Endothelial cell of umbilical vein (primary cell): ENCODE results near the gene LGR6. TPM values are rescaled to one million over a fixed set of nuclear protein-coding genes. Genes with fewer than 3 reads are reported as not detected.

Experiments used
- BruUV-seq: library from RNA; stranded (reverse); fragments of 400-500 nt; replicated peaks from 2 replicates; lab custom pipeline; 2021; lab: Mats Ljungman, UMichigan
- CTCF ChIA-PET: fragments of 300-600, 350-600 bp; sonication (Branson Sonifier 250); formaldehyde crosslinking; loops from one replicate; lab custom pipeline; 2021; ENCODE audit warnings: antibody characterized with exemption, inconsistent platforms; lab: Charles Lee
- POLR2A ChIA-PET: fragments of 300-600, 350-600 bp; sonication (Branson Sonifier 250); formaldehyde crosslinking; loops from one replicate; lab custom pipeline; 2021; ENCODE audit warnings: antibody characterized with exemption, inconsistent platforms; lab: Charles Lee
- DNase-seq: peaks from one replicate; pipeline ENCODE4 v3.0.0-alpha.2; 2011; ENCODE audit warnings: low read depth, low spot score
- FAIRE-seq: peaks from 2 replicates; lab custom pipeline; 2011; peaks lifted over from hg19 to GRCh38; lab: Jason Lieb, UNC
- H2AFZ ChIP-seq: 2 replicates; pipeline ENCODE4 v1.6.0; 2012; ENCODE audit warnings: low read depth, low read length, control low read depth, inconsistent platforms
- H3K27ac ChIP-seq: 2 replicates; pipeline ENCODE4 v1.5.1; 2011; ENCODE audit warnings: low read depth, mild to moderate bottlenecking, control low read depth, low read length, moderate library complexity; ENCODE audit not compliant: insufficient read depth
- H3K27me3 ChIP-seq, 2 experiments: 2 replicates each; pipeline versions ENCODE4 v1.6.0 to v1.6.1; 2011; ENCODE audit warnings: low read length in 2 of 2, mixed read lengths in 1 of 2; ENCODE audit not compliant: control insufficient read depth in 2 of 2, insufficient read depth in 2 of 2
- H3K36me3 ChIP-seq, 2 experiments: 2 replicates in 1 of 2; 3 replicates in 1 of 2; pipeline ENCODE4 v1.5.1; 2011; ENCODE audit warnings: low read length in 2 of 2, mild to moderate bottlenecking in 1 of 2, moderate library complexity in 1 of 2; ENCODE audit not compliant: control insufficient read depth in 2 of 2, insufficient read depth in 2 of 2; ENCODE audit errors: extremely low read depth in 1 of 2
- H3K4me1 ChIP-seq: 3 replicates; pipeline ENCODE4 v1.5.1; 2011; ENCODE audit warnings: mild to moderate bottlenecking, low read length; ENCODE audit not compliant: control insufficient read depth, insufficient read depth; ENCODE audit errors: extremely low read depth
- H3K4me2 ChIP-seq: 2 replicates; pipeline ENCODE4 v1.6.1; 2011; ENCODE audit warnings: low read length, control low read depth, mixed read lengths; ENCODE audit not compliant: insufficient read depth
- H3K4me3 ChIP-seq, 3 experiments: fragments of 200-600 bp in 1 of 3; sonication (generic), shearing (Covaris generic) in 1 of 3; replicated peaks in 1 of 3; 2 replicates each; pipeline ENCODE4 v1.5.1; 2011 to 2016; ENCODE audit warnings: control low read depth in 3 of 3, low read length in 3 of 3, mild to moderate bottlenecking in 2 of 3, inconsistent platforms in 1 of 3, low read depth in 1 of 3, moderate library complexity in 1 of 3; ENCODE audit not compliant: insufficient read depth in 1 of 3
- H3K79me2 ChIP-seq: 2 replicates; pipeline ENCODE4 v1.6.0; 2012; ENCODE audit warnings: low read length, inconsistent platforms; ENCODE audit not compliant: control insufficient read depth, insufficient read depth
- H3K9ac ChIP-seq: replicated peaks from 2 replicates; pipeline ENCODE3; 2011; ENCODE audit warnings: low read length, control low read depth; ENCODE audit not compliant: insufficient read depth; ENCODE audit errors: extremely low read depth
- H3K9me1 ChIP-seq: replicated peaks from 3 replicates; pipeline ENCODE4 v1.6.0; 2011; ENCODE audit warnings: mild to moderate bottlenecking, low read length; ENCODE audit not compliant: control insufficient read depth, insufficient read depth; ENCODE audit errors: extremely low read depth
- H3K9me3 ChIP-seq: replicated peaks from 2 replicates; pipeline ENCODE4 v1.5.1; 2012; ENCODE audit warnings: low read length, inconsistent platforms; ENCODE audit not compliant: control insufficient read depth, insufficient read depth
- H4K20me1 ChIP-seq: replicated peaks from 2 replicates; pipeline ENCODE3; 2011; ENCODE audit warnings: mild to moderate bottlenecking, low read length; ENCODE audit not compliant: control insufficient read depth, insufficient read depth; ENCODE audit errors: extremely low read depth
- EZH2 ChIP-seq: IDR thresholded peaks from 2 replicates; pipeline ENCODE4 v1.6.1; 2012; ENCODE audit warnings: borderline replicate concordance, low read depth, mild to moderate bottlenecking, moderate library complexity, low read length, inconsistent platforms; ENCODE audit not compliant: severe bottlenecking
- FOS ChIP-seq: IDR thresholded peaks from 2 replicates; pipeline ENCODE4 v1.6.1; 2011; ENCODE audit warnings: mild to moderate bottlenecking, low read length, moderate library complexity, borderline replicate concordance; ENCODE audit not compliant: insufficient read depth
- GATA2 ChIP-seq: IDR thresholded peaks from 2 replicates; pipeline ENCODE4 v1.7.0; 2011; ENCODE audit warnings: low read depth, mild to moderate bottlenecking, moderate library complexity, mixed read lengths, low read length; ENCODE audit not compliant: insufficient read length, insufficient read depth
- JUN ChIP-seq: IDR thresholded peaks from 2 replicates; pipeline ENCODE4 v1.6.1; 2011; ENCODE audit warnings: borderline replicate concordance, low read depth; ENCODE audit not compliant: insufficient read length, insufficient read depth
- MYC ChIP-seq: IDR thresholded peaks from one replicate; pipeline ENCODE4 v1.6.1; 2011; ENCODE audit warnings: mild to moderate bottlenecking, low read depth, low read length
- POLR2A ChIP-seq: IDR thresholded peaks from 2 replicates; pipeline ENCODE4 v1.6.1; 2012; ENCODE audit warnings: low read depth, mild to moderate bottlenecking, control low read depth, low read length
- POLR2AphosphoS5 ChIP-seq: IDR thresholded peaks from 2 replicates; pipeline ENCODE4 v1.6.1; 2012; ENCODE audit warnings: low read depth, mild to moderate bottlenecking, control low read depth, low read length, moderate library complexity; ENCODE audit not compliant: insufficient read depth
- dilution Hi-C: fragments of 300-500 bp; cut with MboI; formaldehyde crosslinking; loops from one replicate; pipeline ENCODE4 v1.15.0; 2019; ENCODE audit warnings: low sequenced_read_pairs; ENCODE audit not compliant: extremely low pct_ligation_motif_present
- intact Hi-C: fragments of 100-400 bp; cut with micrococcal nuclease; formaldehyde crosslinking; loops from one replicate; pipeline ENCODE4 v1.10.0; 2022
- polyA plus RNA-seq, 4 experiments: library from polyadenylated mRNA; depleted of rRNA in 3 of 4; stranded (reverse) in 3 of 4; unstranded in 1 of 4; fragments of >200 nt; gene quantifications; 2 replicates each; pipeline versions ENCODE4 v1.2.1 to v1.2.3, GENCODE V29; 2011 to 2012; ENCODE audit warnings: missing spikeins in 1 of 4
- total RNA-seq: library from RNA; stranded (reverse); gene quantifications from 2 replicates; pipeline ENCODE4 v1.2.3, GENCODE V29; 2021
- TF ChIP-seq, protein P1 (sequence below), 2 donors: IDR thresholded peaks; 1 replicate in 1 of 2; 2 replicates in 1 of 2; pipeline ENCODE4 v1.5.1; 2011; ENCODE audit warnings: low read length in 2 of 2, mild to moderate bottlenecking in 2 of 2, moderate library complexity in 2 of 2, control low read depth in 1 of 2, inconsistent platforms in 1 of 2, low read depth in 1 of 2; ENCODE audit not compliant: insufficient read depth in 1 of 2; ENCODE audit errors: extremely low read depth in 1 of 2
- TF ChIP-seq, protein P2 (sequence below): IDR thresholded peaks from 2 replicates; pipeline ENCODE4 v1.6.1; 2011; ENCODE audit not compliant: insufficient read depth, insufficient read length

Gene LGR6
- total and polyA plus RNA-seq, 2 donors (not counting 3 experiments of a cell fraction or from before 2014, with no cell fraction given) = not detected

DNA sequence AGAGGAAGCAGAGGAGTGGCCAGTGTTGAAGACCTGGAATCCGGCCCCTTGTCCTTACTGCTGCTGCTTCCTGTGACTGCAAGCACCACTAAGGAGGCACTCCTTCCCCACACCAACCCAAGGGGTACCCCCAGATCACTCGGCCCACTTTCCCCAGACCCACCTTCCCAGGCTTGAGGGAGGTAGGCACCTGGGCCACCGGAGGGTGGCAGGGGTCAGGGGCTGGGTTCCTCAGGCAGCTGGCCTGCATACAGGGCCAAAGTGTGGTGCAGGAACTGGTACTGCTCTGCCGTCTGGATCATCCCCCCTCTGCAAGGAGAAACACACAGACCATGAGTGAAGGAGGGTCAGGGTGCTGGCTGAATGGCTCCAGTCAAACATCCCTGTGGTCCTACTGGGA lies 45.2 kb upstream of the LGR6 start:
- Histone ChIP-seq H3K36me3 (no peaks in the 10 kb centered on the region), H3K4me3 (no peak overlapping the region), H3K27ac (no peak overlapping the region), H3K9me3 (no peaks in the 10 kb centered on the region), H3K4me2 (no peak overlapping the region), H2AFZ (no peak overlapping the region), H3K27me3 (no peaks in the 10 kb centered on the region), H3K79me2 (peaks cover 17% of the 10 kb centered on the region), H3K9ac (no peak overlapping the region), H3K9me1 (no peaks in the 10 kb centered on the region), H3K4me1 (peaks cover 10% of the 10 kb centered on the region), H4K20me1 (no peaks in the 10 kb centered on the region)
- DNase-seq (no peak), FAIRE-seq (no peak)
- ChIA-PET CTCF (interaction anchor here (1.4 to 2.1 kb wide), 2 partner anchors 12 to 13 kb away, joined by 3 to 5 read pairs; no protein-coding TSS in a partner anchor), POLR2A (no interaction called here)
- TF ChIP-seq GATA2 = no peak
- TF ChIP-seq MYC = no peak
- TF ChIP-seq EZH2 = no peak
- no peak for TF ChIP-seq POLR2AphosphoS5
- TF ChIP-seq FOS = no peak
- TF ChIP-seq JUN = no peak
- TF ChIP-seq, protein P1, sequence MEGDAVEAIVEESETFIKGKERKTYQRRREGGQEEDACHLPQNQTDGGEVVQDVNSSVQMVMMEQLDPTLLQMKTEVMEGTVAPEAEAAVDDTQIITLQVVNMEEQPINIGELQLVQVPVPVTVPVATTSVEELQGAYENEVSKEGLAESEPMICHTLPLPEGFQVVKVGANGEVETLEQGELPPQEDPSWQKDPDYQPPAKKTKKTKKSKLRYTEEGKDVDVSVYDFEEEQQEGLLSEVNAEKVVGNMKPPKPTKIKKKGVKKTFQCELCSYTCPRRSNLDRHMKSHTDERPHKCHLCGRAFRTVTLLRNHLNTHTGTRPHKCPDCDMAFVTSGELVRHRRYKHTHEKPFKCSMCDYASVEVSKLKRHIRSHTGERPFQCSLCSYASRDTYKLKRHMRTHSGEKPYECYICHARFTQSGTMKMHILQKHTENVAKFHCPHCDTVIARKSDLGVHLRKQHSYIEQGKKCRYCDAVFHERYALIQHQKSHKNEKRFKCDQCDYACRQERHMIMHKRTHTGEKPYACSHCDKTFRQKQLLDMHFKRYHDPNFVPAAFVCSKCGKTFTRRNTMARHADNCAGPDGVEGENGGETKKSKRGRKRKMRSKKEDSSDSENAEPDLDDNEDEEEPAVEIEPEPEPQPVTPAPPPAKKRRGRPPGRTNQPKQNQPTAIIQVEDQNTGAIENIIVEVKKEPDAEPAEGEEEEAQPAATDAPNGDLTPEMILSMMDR (IDR thresholded peaks at IDR 0.05; ENCODE audit: extremely low read depth in 1 of 2, insufficient read depth in 1 of 2, low read depth in 1 of 2, low read length in 2 of 2) = no peak
- TF ChIP-seq POLR2A = no peak
- TF ChIP-seq, protein P2, sequence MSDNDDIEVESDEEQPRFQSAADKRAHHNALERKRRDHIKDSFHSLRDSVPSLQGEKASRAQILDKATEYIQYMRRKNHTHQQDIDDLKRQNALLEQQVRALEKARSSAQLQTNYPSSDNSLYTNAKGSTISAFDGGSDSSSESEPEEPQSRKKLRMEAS = no peak
- dilution Hi-C loops = no loop called here
- intact Hi-C loops = no loop called here
- BruUV-seq = no TSS peak
